Coronary artery (tissue), 2 donors: ENCODE data around the gene RPL36.
A peak's percentile ranks its signal among the peaks of the same experiment; 100 is the strongest.

ENCODE experiments used
- DNase-seq: peaks from one replicate; pipeline ENCODE4 v3.0.0-alpha.2; 2017; ENCODE audit warnings: low spot score
- H3K27ac ChIP-seq, 2 donors: fragments of 200-600 bp; sonication (generic); one replicate each; pipeline ENCODE4 v1.5.1; 2016 to 2019
- H3K4me3 ChIP-seq: fragments of 200-600 bp; sonication (generic); 2 replicates; pipeline ENCODE4 v1.5.1; 2016; ENCODE audit warnings: mild to moderate bottlenecking, moderate library complexity
- CTCF ChIP-seq: fragments of 200-600 bp; sonication (generic); IDR thresholded peaks from one replicate; pipeline ENCODE4 v1.5.1; 2019; ENCODE audit warnings: antibody characterized with exemption

RPL36 gene

GRCh38 chr19:5711025-5711424 is 20.9 kb downstream of the RPL36 start:
- TF ChIP-seq CTCF, result no peak
- DNase-seq, result no peak
- Histone ChIP-seq H3K27ac (no peak overlapping the region), H3K4me3 (no peak overlapping the region)

DNA sequence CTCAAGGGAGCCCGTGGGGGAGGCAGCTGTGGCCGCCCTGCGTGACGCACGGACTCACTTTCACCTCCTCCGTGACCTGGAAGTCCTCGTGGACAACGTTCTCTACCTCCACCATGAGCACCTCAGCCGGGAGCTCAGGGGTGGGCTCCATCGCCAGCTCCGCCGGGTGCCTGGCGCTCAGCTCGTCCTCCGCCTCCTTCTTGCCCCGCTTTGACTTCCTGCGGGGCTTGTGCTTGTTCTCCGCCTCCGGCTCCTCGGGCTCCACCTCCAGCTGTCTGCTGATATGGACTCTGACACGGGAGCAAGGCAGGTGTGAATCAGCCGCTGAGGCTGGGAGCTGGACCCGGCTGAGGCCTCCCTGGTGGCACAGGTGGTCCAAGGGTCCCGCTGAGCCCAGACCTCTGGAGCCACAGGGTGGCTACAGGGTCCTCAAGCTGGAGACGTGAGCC is 21.6 kb downstream of the RPL36 start:
- TF ChIP-seq CTCF, result no peak
- no peak for DNase-seq
- no peak overlapping the region for H3K4me3 ChIP-seq
- no peak overlapping the region for H3K27ac ChIP-seq

GRCh38 chr19:5713228-5713627 is 23.1 kb downstream of the RPL36 start:
- no peak for TF ChIP-seq CTCF
- Histone ChIP-seq H3K27ac (no peak overlapping the region), H3K4me3 (no peak overlapping the region)
- no peak for DNase-seq

GRCh38 chr19:5714816-5715215 is 24.7 kb downstream of the RPL36 start:
- DNase-seq, result no peak
- Histone ChIP-seq H3K4me3 (no peak overlapping the region), H3K27ac (no peak overlapping the region)
- TF ChIP-seq CTCF, result no peak

DNA sequence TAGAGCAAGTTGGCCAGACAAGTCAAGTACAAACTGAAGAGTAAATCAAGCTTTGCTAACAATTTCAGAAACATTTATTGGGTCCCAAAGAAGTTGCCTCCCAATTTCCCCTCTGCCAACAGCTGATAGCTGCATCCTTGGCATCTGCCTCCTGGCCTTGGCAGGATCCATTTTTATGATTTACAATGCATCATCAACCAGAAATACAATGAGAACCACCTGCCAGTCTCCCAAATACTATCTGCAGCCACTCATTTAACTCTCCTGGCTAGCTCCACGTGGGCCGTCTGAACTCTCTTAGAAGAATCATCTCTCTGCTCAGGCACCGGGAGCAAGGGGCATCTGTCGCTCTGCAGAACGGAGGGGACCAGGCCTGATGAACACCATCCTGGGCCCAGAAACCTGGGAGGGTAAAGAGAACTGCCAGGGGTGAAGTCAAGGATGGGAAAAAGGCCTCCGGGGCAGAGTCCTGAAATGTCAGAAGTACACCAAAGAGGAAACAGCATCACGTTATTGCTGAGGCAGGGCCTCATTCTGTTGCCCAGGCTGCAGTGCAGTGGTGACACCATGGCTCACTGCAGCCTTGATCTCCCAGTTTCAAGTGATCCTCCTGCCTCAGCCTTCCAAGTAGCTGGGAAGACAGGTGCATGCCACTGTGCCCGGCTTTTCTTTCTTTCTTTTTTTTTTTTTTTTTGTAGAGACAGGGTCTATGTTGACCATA is 27.3 kb downstream of the RPL36 start:
- TF ChIP-seq CTCF, result no peak
- H3K27ac ChIP-seq, result no peak overlapping the region
- DNase-seq, result no peak
- no peak overlapping the region for H3K4me3 ChIP-seq

DNA sequence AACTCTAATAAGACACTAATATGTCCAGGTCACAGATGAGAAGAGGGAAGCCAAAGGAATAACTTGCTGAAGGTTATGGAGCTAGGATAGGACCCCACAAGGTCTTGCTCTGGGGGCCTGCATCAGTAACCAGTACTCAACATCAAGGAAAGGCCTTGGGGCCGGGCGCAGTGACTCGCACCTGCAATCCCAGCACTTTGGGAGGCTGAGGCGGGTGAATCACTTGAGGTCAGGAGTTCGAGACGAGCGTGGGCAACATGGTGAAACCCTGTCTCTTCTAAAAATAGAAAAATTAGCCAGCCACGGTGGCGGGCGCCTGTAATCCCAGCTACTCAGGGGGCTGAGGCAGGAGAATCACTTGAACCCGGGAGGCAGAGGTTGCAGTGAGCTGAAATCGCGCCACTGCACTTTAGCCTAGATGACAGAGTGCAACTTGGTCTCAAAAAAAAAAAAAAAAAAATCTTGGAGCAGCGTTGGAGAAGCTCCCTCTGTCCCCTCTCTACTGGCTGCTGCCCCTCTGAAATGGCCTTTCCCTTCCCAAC is 28.0 kb downstream of the RPL36 start:
- H3K4me3 ChIP-seq, result peak overlapping the region; percentile 87
- no peak for DNase-seq
- no peak for TF ChIP-seq CTCF
- H3K27ac ChIP-seq, result no peak overlapping the region
